Erythroblast (primary cell): ENCODE data around the gene HEMK1.

Source experiments
- GATA1 ChIP-seq: IDR thresholded peaks from 2 replicates; pipeline ENCODE4 v1.6.1; 2011; ENCODE audit warnings: low read depth, mild to moderate bottlenecking, control low read depth, low read length, moderate library complexity
- POLR2A ChIP-seq: IDR thresholded peaks from 2 replicates; pipeline ENCODE4 v1.6.1; 2011; ENCODE audit warnings: mild to moderate bottlenecking, low read length

GRCh38 chr3:50605901-50606326 is 36.6 kb downstream of the HEMK1 start:
- TF ChIP-seq POLR2A: peak; percentile 70
- TF ChIP-seq GATA1: no peak
